ENCODE results near the gene FKBP6.

DNA sequence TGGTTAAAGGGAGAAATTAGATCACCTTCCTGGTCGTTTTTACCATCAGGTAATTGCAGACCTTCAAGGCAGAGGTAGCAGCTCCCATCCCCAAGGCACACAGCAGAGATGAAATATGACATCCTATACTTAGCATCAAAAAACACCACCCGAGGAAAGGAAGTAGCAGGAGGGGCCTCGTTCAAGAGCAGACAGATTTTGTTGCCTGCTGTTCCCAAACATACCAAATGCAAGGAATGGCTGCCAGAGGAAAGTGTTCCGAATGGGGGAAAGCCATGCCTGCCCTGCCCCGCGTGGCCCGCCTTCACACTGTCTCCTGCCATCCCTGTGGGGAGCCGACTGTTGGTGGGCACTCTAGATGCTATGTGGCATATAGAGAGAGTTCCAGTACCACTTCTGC lies 18.0 kb downstream of the FKBP6 start:
- TF ChIP-seq, protein P1, sequence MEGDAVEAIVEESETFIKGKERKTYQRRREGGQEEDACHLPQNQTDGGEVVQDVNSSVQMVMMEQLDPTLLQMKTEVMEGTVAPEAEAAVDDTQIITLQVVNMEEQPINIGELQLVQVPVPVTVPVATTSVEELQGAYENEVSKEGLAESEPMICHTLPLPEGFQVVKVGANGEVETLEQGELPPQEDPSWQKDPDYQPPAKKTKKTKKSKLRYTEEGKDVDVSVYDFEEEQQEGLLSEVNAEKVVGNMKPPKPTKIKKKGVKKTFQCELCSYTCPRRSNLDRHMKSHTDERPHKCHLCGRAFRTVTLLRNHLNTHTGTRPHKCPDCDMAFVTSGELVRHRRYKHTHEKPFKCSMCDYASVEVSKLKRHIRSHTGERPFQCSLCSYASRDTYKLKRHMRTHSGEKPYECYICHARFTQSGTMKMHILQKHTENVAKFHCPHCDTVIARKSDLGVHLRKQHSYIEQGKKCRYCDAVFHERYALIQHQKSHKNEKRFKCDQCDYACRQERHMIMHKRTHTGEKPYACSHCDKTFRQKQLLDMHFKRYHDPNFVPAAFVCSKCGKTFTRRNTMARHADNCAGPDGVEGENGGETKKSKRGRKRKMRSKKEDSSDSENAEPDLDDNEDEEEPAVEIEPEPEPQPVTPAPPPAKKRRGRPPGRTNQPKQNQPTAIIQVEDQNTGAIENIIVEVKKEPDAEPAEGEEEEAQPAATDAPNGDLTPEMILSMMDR (IDR thresholded peaks at IDR 0.05): no peak
- TF ChIP-seq EP300 (IDR thresholded peaks at IDR 0.05): no peak
- TF ChIP-seq POLR2AphosphoS5 (IDR thresholded peaks at IDR 0.05): no peak
- TF ChIP-seq POLR2A (IDR thresholded peaks at IDR 0.05; ENCODE audit: low read depth): no peak
